Dendritic cell treated with granulocyte-macrophage colony-stimulating factor and Interleukin-4, amounts not matched to agents 40 ng/mL and 50 ng/mL, for 4 days (primary cell): ENCODE measurements around the gene SCGB1D4.

ENCODE experiments used
- H3K27ac Mint-ChIP-seq: one replicate; pipeline ENCODE4 v1.8.0; 2022; ENCODE audit warnings: mild to moderate bottlenecking, mixed read lengths
- H3K27me3 Mint-ChIP-seq: one replicate; pipeline ENCODE4 v1.8.0; 2022; ENCODE audit warnings: mild to moderate bottlenecking, mixed read lengths
- H3K36me3 Mint-ChIP-seq: one replicate; pipeline ENCODE4 v1.8.0; 2022; ENCODE audit warnings: low read depth, mixed read lengths
- H3K4me1 Mint-ChIP-seq: one replicate; pipeline ENCODE4 v1.8.0; 2022; ENCODE audit warnings: low read depth, mixed read lengths
- H3K4me3 Mint-ChIP-seq: one replicate; pipeline ENCODE4 v1.8.0; 2022; ENCODE audit warnings: mild to moderate bottlenecking, moderate library complexity, mixed read lengths
- H3K9me3 Mint-ChIP-seq: one replicate; pipeline ENCODE4 v1.8.0; 2022; ENCODE audit warnings: mixed read lengths
- intact Hi-C: fragments of 100-400 bp; cut with micrococcal nuclease; formaldehyde crosslinking; loops from one replicate; pipeline ENCODE4 v1.15.0; 2022

The SCGB1D4 gene

DNA sequence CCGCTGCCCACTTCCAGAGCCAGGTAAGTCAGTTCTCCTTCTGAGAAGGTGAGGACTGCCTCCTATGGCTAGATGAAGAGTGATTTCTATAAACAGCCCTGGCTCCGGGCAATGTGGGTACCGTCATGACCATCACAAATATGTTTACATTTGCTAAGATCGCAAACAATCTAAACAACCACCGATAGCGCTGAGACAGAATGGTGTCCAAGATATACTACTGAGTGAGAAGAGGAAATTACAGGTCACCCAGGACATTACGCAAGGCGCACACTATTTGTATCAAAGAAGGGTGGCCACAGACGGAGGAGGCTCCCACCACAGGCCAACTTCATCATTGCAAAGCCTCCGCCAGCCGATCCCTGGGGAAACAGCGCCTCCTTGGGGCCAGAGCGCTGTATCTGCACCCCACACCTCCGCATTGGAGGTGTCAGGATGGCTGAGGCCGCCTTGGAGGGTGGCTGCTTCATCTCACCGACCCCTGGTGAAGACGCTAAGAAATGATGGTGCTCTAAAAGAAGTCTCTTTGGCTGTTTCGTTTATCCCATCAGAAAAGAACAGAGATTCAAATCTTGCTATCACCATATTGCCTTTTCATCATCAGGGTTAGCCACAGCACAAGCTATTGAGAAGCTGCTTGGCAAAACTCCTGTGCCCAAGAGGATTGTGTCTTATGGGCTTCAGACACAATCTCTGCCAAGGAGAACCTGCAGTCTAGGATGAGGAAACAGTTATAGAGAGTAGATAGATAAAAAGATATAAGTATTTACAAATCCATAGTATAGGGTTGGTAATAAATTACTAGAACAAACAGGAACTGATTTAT is 26.1 kb upstream of the SCGB1D4 start:
- no peak overlapping the region for H3K27ac Mint-ChIP-seq
- H3K9me3 Mint-ChIP-seq, result no peaks in the 10 kb centered on the region
- no peaks in the 10 kb centered on the region for H3K36me3 Mint-ChIP-seq
- no peaks in the 10 kb centered on the region for H3K27me3 Mint-ChIP-seq
- H3K4me1 Mint-ChIP-seq, result peaks cover 27% of the 10 kb centered on the region
- no peak overlapping the region for H3K4me3 Mint-ChIP-seq
- intact Hi-C loops, result loop anchor here (5.0 kb wide), 1 partner anchor 108 kb away; no protein-coding TSS in a partner anchor

GRCh38 chr11:62322524-62322923 is 23.6 kb upstream of the SCGB1D4 start:
- no peaks in the 10 kb centered on the region for H3K9me3 Mint-ChIP-seq
- intact Hi-C loops, result no loop called here
- no peaks in the 10 kb centered on the region for H3K27me3 Mint-ChIP-seq
- H3K27ac Mint-ChIP-seq, result no peak overlapping the region
- H3K4me1 Mint-ChIP-seq, result peaks cover 10% of the 10 kb centered on the region
- H3K36me3 Mint-ChIP-seq, result no peaks in the 10 kb centered on the region
- no peak overlapping the region for H3K4me3 Mint-ChIP-seq

GRCh38 chr11:62315431-62315830 is 16.6 kb upstream of the SCGB1D4 start:
- H3K9me3 Mint-ChIP-seq, result no peaks in the 10 kb centered on the region
- peaks cover 11% of the 10 kb centered on the region for H3K27me3 Mint-ChIP-seq
- H3K36me3 Mint-ChIP-seq, result no peaks in the 10 kb centered on the region
- no peak overlapping the region for H3K4me3 Mint-ChIP-seq
- intact Hi-C loops, result no loop called here
- H3K4me1 Mint-ChIP-seq, result peaks cover 24% of the 10 kb centered on the region
- H3K27ac Mint-ChIP-seq, result no peak overlapping the region

GRCh38 chr11:62309991-62310390 is 11.1 kb upstream of the SCGB1D4 start:
- Mint-ChIP-seq H3K27me3 (peaks cover 23% of the 10 kb centered on the region), H3K36me3 (no peaks in the 10 kb centered on the region), H3K27ac (no peak overlapping the region), H3K4me1 (peaks cover 31% of the 10 kb centered on the region), H3K9me3 (no peaks in the 10 kb centered on the region), H3K4me3 (no peak overlapping the region)
- intact Hi-C loops, result no loop called here

DNA sequence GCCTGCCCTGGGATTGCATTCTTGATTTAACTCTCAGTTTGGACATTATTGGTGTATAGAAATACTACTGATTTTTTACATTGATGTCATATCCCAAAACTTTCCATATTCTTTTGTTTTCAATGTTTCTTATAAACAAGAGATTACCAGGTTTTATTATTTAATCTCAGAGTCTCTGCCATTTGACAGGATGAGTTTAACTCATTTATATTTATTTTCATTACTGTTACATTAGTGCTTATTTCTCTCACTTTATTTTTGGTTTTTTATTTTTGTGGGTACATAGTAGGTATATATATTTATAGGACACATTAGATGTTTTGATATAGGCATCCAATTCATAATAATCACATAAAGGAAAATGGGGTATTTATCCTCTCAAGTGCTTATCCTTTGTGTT is 9.1 kb upstream of the SCGB1D4 start:
- Mint-ChIP-seq H3K36me3 (no peaks in the 10 kb centered on the region), H3K4me1 (peaks cover 29% of the 10 kb centered on the region), H3K27ac (no peak overlapping the region), H3K27me3 (peaks cover 23% of the 10 kb centered on the region), H3K9me3 (no peaks in the 10 kb centered on the region), H3K4me3 (no peak overlapping the region)
- intact Hi-C loops, result no loop called here

DNA sequence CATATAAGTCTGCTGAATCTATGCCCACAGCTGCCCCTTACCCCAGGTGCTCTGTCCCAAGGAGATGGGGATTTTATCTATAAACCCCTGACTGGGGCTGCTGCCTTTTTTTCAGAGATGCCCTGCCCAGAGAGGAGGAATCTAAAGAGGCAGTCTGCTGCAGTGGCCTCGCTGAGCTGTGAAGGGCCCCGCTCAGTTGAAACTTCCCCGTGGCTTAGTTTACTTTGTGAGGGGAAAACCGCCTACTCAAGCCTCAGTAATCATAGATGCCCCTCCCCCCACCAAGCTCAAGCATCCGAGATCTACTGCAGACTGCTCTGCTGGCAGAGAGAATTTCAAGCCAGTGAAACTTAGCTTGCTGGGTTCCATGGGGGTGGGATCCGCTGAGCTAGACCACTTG is 7.4 kb upstream of the SCGB1D4 start:
- no peaks in the 10 kb centered on the region for H3K36me3 Mint-ChIP-seq
- peaks cover 14% of the 10 kb centered on the region for H3K27me3 Mint-ChIP-seq
- intact Hi-C loops, result no loop called here
- H3K9me3 Mint-ChIP-seq, result no peaks in the 10 kb centered on the region
- no peak overlapping the region for H3K27ac Mint-ChIP-seq
- peaks cover 18% of the 10 kb centered on the region for H3K4me1 Mint-ChIP-seq
- no peak overlapping the region for H3K4me3 Mint-ChIP-seq

- Mint-ChIP-seq H3K27me3 (peaks cover 14% of the 10 kb centered on the region), H3K4me3 (no peak overlapping the region), H3K27ac (no peak overlapping the region), H3K9me3 (no peaks in the 10 kb centered on the region), H3K36me3 (no peaks in the 10 kb centered on the region), H3K4me1 (no peaks in the 10 kb centered on the region)
- intact Hi-C loops, result no loop called here
These were observed 3.4 kb downstream of the SCGB1D4 start for GRCh38 chr11:62295504-62295903.

DNA sequence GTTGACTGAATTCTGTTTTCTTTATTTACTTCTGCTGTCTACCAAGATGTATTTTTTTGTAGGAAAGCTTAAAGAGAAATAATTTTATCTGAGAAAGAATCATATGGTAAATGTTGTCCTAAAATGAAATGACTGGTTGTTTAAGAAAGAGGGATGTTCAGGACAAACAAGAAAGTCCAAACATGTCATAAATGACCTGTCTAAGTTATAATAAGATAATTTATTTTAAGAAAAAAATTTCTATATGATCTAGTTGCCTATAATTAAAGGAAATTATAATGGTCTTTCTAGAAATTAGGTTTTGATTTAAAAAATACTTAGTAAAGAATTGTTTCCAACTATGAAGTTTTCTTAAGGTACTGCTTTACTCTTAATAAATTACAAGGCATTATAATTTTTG is 18.4 kb downstream of the SCGB1D4 start:
- H3K27ac Mint-ChIP-seq, result no peak overlapping the region
- H3K4me3 Mint-ChIP-seq, result no peak overlapping the region
- H3K27me3 Mint-ChIP-seq, result peaks cover 2% of the 10 kb centered on the region
- H3K36me3 Mint-ChIP-seq, result no peaks in the 10 kb centered on the region
- H3K9me3 Mint-ChIP-seq, result no peaks in the 10 kb centered on the region
- intact Hi-C loops, result no loop called here
- no peaks in the 10 kb centered on the region for H3K4me1 Mint-ChIP-seq

- Mint-ChIP-seq H3K36me3 (no peaks in the 10 kb centered on the region), H3K27me3 (peaks cover 8% of the 10 kb centered on the region), H3K4me1 (no peaks in the 10 kb centered on the region), H3K9me3 (no peaks in the 10 kb centered on the region), H3K27ac (no peak overlapping the region), H3K4me3 (no peak overlapping the region)
- intact Hi-C loops, result no loop called here
These were observed 25.0 kb downstream of the SCGB1D4 start for GRCh38 chr11:62273789-62274275.

DNA sequence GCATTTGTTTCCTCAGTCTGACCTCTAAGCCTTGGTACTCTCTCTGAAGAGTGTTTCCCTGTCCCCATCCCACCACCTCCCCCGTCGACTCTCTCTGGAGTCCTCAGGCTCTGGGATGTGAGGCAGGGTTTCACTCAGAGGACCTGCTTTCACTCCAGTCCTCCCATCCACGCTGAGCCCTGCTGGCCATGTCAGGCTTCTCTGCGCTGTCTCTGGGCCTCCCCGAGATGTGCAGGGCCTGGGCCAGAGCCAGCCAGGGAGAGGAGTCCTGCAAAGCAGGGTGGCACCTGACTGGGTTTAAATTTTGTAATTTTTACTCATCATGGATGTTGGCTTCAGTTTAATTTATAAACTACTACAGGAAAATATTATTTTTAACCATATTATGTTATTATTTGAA is 25.6 kb downstream of the SCGB1D4 start:
- Mint-ChIP-seq H3K27me3 (peaks cover 8% of the 10 kb centered on the region), H3K4me3 (no peak overlapping the region), H3K27ac (no peak overlapping the region), H3K9me3 (no peaks in the 10 kb centered on the region), H3K36me3 (no peaks in the 10 kb centered on the region), H3K4me1 (no peaks in the 10 kb centered on the region)
- intact Hi-C loops, result no loop called here

DNA sequence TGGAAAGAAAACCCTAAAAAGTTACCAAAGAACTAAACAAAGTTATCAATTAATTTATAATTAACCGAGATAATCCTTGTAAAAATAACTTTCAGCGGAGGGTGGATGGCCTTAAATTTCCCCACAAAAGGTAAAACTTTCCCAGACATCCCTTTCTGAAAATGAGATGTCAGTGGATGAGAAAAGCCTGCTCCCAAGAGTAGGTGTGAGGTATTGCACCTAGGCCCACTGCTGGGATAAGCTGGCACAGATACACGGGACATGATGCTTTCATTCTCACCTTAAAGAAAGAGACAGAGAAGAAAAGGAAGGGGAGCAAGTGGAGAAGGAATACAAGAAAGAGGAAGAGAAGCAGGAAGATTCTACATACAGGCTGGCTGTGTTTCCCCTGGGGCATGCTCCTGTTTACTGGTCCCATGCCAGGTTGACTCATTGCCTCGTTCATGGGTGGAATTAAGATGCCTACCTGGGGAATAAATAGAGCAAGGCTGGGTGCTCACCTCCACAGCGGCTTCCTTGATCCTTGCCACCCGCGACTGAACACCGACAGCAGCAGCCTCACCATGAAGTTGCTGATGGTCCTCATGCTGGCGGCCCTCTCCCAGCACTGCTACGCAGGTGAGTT is 29.1 kb downstream of the SCGB1D4 start, which contains the start of gene SCGB2A2:
Gene SCGB2A2, plus strand, starts transcription at position 505 of the 625 bp plus-strand sequence. Its CDS starts 59 bp downstream, at position 564.
- Mint-ChIP-seq H3K9me3 (no peaks in the 10 kb centered on the region), H3K27ac (no peak within 1 kb of the TSS), H3K36me3 (no peaks in the 10 kb centered on the region), H3K4me1 (no peaks in the 10 kb centered on the region), H3K4me3 (no peak within 1 kb of the TSS), H3K27me3 (peaks cover 16% of the 10 kb centered on the region)
- intact Hi-C loops, result no loop called here

DNA sequence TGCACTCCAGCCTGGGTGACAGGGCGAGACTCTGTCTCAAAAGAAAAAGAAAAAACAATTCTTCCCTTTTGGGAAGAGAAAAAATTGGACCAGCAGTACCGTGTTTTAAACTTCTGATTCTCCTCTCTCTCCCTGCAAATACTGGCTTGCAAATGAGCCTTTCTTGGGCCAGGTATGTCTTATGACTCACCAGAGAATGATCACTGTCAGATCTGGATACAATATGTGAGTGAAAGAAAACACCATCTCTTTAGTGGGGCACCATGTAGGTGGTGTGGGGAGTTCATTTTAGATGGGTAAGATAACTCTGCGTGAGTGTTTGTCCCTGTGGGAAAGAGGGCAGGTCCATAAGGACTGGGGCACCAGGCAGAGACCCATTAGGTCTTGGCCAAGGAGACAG is 31.3 kb downstream of the SCGB1D4 start:
- Mint-ChIP-seq H3K9me3 (no peaks in the 10 kb centered on the region), H3K27me3 (peaks cover 22% of the 10 kb centered on the region), H3K4me1 (no peaks in the 10 kb centered on the region), H3K27ac (no peak overlapping the region), H3K36me3 (no peaks in the 10 kb centered on the region), H3K4me3 (no peak overlapping the region)
- intact Hi-C loops, result no loop called here

GRCh38 chr11:62267050-62267449 is 31.8 kb downstream of the SCGB1D4 start:
- Mint-ChIP-seq H3K4me1 (no peaks in the 10 kb centered on the region), H3K9me3 (no peaks in the 10 kb centered on the region), H3K36me3 (no peaks in the 10 kb centered on the region), H3K27ac (no peak overlapping the region), H3K27me3 (peaks cover 21% of the 10 kb centered on the region), H3K4me3 (no peak overlapping the region)
- intact Hi-C loops, result no loop called here

DNA sequence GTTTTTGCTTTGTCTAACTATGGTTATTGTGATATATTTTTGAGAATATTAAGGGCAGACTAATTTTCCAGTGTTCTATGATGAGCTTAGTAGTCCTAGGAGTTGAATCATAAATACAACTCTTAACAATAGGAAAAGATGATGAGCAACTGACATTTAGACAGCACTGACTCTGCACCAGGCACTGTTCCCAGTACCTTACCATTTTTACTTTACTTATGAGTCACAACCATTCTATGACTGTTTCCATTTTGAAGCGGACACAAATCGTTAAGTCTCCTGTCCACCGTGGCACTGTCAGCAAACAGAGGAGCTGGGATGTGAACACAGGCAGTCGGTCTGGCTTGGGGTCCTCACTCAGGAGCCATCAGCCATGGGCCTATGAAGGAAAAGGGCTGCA is 32.3 kb downstream of the SCGB1D4 start:
- Mint-ChIP-seq H3K4me3 (no peak overlapping the region), H3K27ac (no peak overlapping the region), H3K36me3 (no peaks in the 10 kb centered on the region), H3K4me1 (no peaks in the 10 kb centered on the region), H3K27me3 (peaks cover 20% of the 10 kb centered on the region), H3K9me3 (no peaks in the 10 kb centered on the region)
- intact Hi-C loops, result no loop called here
